Endothelial cell of umbilical vein (primary cell): ENCODE measurements around the gene MOBP. TPM values are rescaled to one million over a fixed set of nuclear protein-coding genes. Genes with fewer than 3 reads are reported as not detected.

Experiments used
- BruUV-seq: library from RNA; stranded (reverse); fragments of 400-500 nt; replicated peaks from 2 replicates; lab custom pipeline; 2021; lab: Mats Ljungman, UMichigan
- CTCF ChIA-PET: fragments of 300-600, 350-600 bp; sonication (Branson Sonifier 250); formaldehyde crosslinking; loops from one replicate; lab custom pipeline; 2021; ENCODE audit warnings: antibody characterized with exemption, inconsistent platforms; lab: Charles Lee
- POLR2A ChIA-PET: fragments of 300-600, 350-600 bp; sonication (Branson Sonifier 250); formaldehyde crosslinking; loops from one replicate; lab custom pipeline; 2021; ENCODE audit warnings: antibody characterized with exemption, inconsistent platforms; lab: Charles Lee
- DNase-seq: peaks from one replicate; pipeline ENCODE4 v3.0.0-alpha.2; 2011; ENCODE audit warnings: low read depth, low spot score
- FAIRE-seq: peaks from 2 replicates; lab custom pipeline; 2011; peaks lifted over from hg19 to GRCh38; lab: Jason Lieb, UNC
- H2AFZ ChIP-seq: 2 replicates; pipeline ENCODE4 v1.6.0; 2012; ENCODE audit warnings: low read depth, low read length, control low read depth, inconsistent platforms
- H3K27ac ChIP-seq: 2 replicates; pipeline ENCODE4 v1.5.1; 2011; ENCODE audit warnings: low read depth, mild to moderate bottlenecking, control low read depth, low read length, moderate library complexity; ENCODE audit not compliant: insufficient read depth
- H3K27me3 ChIP-seq, 2 experiments: 2 replicates each; pipeline versions ENCODE4 v1.6.0 to v1.6.1; 2011; ENCODE audit warnings: low read length in 2 of 2, mixed read lengths in 1 of 2; ENCODE audit not compliant: control insufficient read depth in 2 of 2, insufficient read depth in 2 of 2
- H3K36me3 ChIP-seq, 2 experiments: 2 replicates in 1 of 2; 3 replicates in 1 of 2; pipeline ENCODE4 v1.5.1; 2011; ENCODE audit warnings: low read length in 2 of 2, mild to moderate bottlenecking in 1 of 2, moderate library complexity in 1 of 2; ENCODE audit not compliant: control insufficient read depth in 2 of 2, insufficient read depth in 2 of 2; ENCODE audit errors: extremely low read depth in 1 of 2
- H3K4me1 ChIP-seq: 3 replicates; pipeline ENCODE4 v1.5.1; 2011; ENCODE audit warnings: mild to moderate bottlenecking, low read length; ENCODE audit not compliant: control insufficient read depth, insufficient read depth; ENCODE audit errors: extremely low read depth
- H3K4me2 ChIP-seq: 2 replicates; pipeline ENCODE4 v1.6.1; 2011; ENCODE audit warnings: low read length, control low read depth, mixed read lengths; ENCODE audit not compliant: insufficient read depth
- H3K4me3 ChIP-seq, 3 experiments: fragments of 200-600 bp in 1 of 3; sonication (generic), shearing (Covaris generic) in 1 of 3; replicated peaks in 1 of 3; 2 replicates each; pipeline ENCODE4 v1.5.1; 2011 to 2016; ENCODE audit warnings: control low read depth in 3 of 3, low read length in 3 of 3, mild to moderate bottlenecking in 2 of 3, inconsistent platforms in 1 of 3, low read depth in 1 of 3, moderate library complexity in 1 of 3; ENCODE audit not compliant: insufficient read depth in 1 of 3
- H3K79me2 ChIP-seq: 2 replicates; pipeline ENCODE4 v1.6.0; 2012; ENCODE audit warnings: low read length, inconsistent platforms; ENCODE audit not compliant: control insufficient read depth, insufficient read depth
- H3K9ac ChIP-seq: replicated peaks from 2 replicates; pipeline ENCODE3; 2011; ENCODE audit warnings: low read length, control low read depth; ENCODE audit not compliant: insufficient read depth; ENCODE audit errors: extremely low read depth
- H3K9me1 ChIP-seq: replicated peaks from 3 replicates; pipeline ENCODE4 v1.6.0; 2011; ENCODE audit warnings: mild to moderate bottlenecking, low read length; ENCODE audit not compliant: control insufficient read depth, insufficient read depth; ENCODE audit errors: extremely low read depth
- H3K9me3 ChIP-seq: replicated peaks from 2 replicates; pipeline ENCODE4 v1.5.1; 2012; ENCODE audit warnings: low read length, inconsistent platforms; ENCODE audit not compliant: control insufficient read depth, insufficient read depth
- H4K20me1 ChIP-seq: replicated peaks from 2 replicates; pipeline ENCODE3; 2011; ENCODE audit warnings: mild to moderate bottlenecking, low read length; ENCODE audit not compliant: control insufficient read depth, insufficient read depth; ENCODE audit errors: extremely low read depth
- EZH2 ChIP-seq: IDR thresholded peaks from 2 replicates; pipeline ENCODE4 v1.6.1; 2012; ENCODE audit warnings: borderline replicate concordance, low read depth, mild to moderate bottlenecking, moderate library complexity, low read length, inconsistent platforms; ENCODE audit not compliant: severe bottlenecking
- FOS ChIP-seq: IDR thresholded peaks from 2 replicates; pipeline ENCODE4 v1.6.1; 2011; ENCODE audit warnings: mild to moderate bottlenecking, low read length, moderate library complexity, borderline replicate concordance; ENCODE audit not compliant: insufficient read depth
- GATA2 ChIP-seq: IDR thresholded peaks from 2 replicates; pipeline ENCODE4 v1.7.0; 2011; ENCODE audit warnings: low read depth, mild to moderate bottlenecking, moderate library complexity, mixed read lengths, low read length; ENCODE audit not compliant: insufficient read length, insufficient read depth
- JUN ChIP-seq: IDR thresholded peaks from 2 replicates; pipeline ENCODE4 v1.6.1; 2011; ENCODE audit warnings: borderline replicate concordance, low read depth; ENCODE audit not compliant: insufficient read length, insufficient read depth
- MYC ChIP-seq: IDR thresholded peaks from one replicate; pipeline ENCODE4 v1.6.1; 2011; ENCODE audit warnings: mild to moderate bottlenecking, low read depth, low read length
- POLR2A ChIP-seq: IDR thresholded peaks from 2 replicates; pipeline ENCODE4 v1.6.1; 2012; ENCODE audit warnings: low read depth, mild to moderate bottlenecking, control low read depth, low read length
- POLR2AphosphoS5 ChIP-seq: IDR thresholded peaks from 2 replicates; pipeline ENCODE4 v1.6.1; 2012; ENCODE audit warnings: low read depth, mild to moderate bottlenecking, control low read depth, low read length, moderate library complexity; ENCODE audit not compliant: insufficient read depth
- dilution Hi-C: fragments of 300-500 bp; cut with MboI; formaldehyde crosslinking; loops from one replicate; pipeline ENCODE4 v1.15.0; 2019; ENCODE audit warnings: low sequenced_read_pairs; ENCODE audit not compliant: extremely low pct_ligation_motif_present
- intact Hi-C: fragments of 100-400 bp; cut with micrococcal nuclease; formaldehyde crosslinking; loops from one replicate; pipeline ENCODE4 v1.10.0; 2022
- polyA plus RNA-seq, 4 experiments: library from polyadenylated mRNA; depleted of rRNA in 3 of 4; stranded (reverse) in 3 of 4; unstranded in 1 of 4; fragments of >200 nt; gene quantifications; 2 replicates each; pipeline versions ENCODE4 v1.2.1 to v1.2.3, GENCODE V29; 2011 to 2012; ENCODE audit warnings: missing spikeins in 1 of 4
- total RNA-seq: library from RNA; stranded (reverse); gene quantifications from 2 replicates; pipeline ENCODE4 v1.2.3, GENCODE V29; 2021
- TF ChIP-seq, protein P1 (sequence below), 2 donors: IDR thresholded peaks; 1 replicate in 1 of 2; 2 replicates in 1 of 2; pipeline ENCODE4 v1.5.1; 2011; ENCODE audit warnings: low read length in 2 of 2, mild to moderate bottlenecking in 2 of 2, moderate library complexity in 2 of 2, control low read depth in 1 of 2, inconsistent platforms in 1 of 2, low read depth in 1 of 2; ENCODE audit not compliant: insufficient read depth in 1 of 2; ENCODE audit errors: extremely low read depth in 1 of 2
- TF ChIP-seq, protein P2 (sequence below): IDR thresholded peaks from 2 replicates; pipeline ENCODE4 v1.6.1; 2011; ENCODE audit not compliant: insufficient read depth, insufficient read length

Gene MOBP
- total and polyA plus RNA-seq, 2 donors (not counting 3 experiments of a cell fraction or from before 2014, with no cell fraction given) = 2.0 to 2.3 TPM

DNA sequence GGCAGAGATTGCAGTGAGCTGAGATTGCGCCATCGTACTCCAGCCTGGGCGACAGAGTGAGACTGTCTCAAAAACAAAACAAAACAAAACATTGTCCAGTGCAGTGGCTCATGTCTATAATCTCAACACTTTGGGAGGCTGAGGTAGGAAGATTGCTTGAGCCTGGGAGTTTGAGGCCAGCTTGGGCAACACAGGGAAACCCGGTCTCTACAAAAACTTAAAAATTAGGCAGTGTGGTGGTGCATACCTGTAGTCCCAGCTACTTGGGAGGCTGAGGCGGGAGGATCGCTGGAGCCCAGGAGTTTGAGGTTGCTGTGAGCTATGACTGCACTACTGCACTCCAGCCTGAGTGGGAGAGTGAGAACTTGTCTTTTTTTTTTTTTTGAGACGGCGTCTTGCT, 27.2 kb upstream of the MOBP start:
- dilution Hi-C loops (no loop called here), intact Hi-C loops (no loop called here)
- no peak overlapping the region for H3K9ac ChIP-seq
- no peaks in the 10 kb centered on the region for H3K79me2 ChIP-seq
- no peak overlapping the region for H2AFZ ChIP-seq
- no peaks in the 10 kb centered on the region for H3K4me1 ChIP-seq
- TF ChIP-seq MYC (no peak), EZH2 (no peak), GATA2 (no peak), POLR2A (no peak), POLR2AphosphoS5 (no peak), FOS (no peak), JUN (no peak)
- TF ChIP-seq, protein P1, sequence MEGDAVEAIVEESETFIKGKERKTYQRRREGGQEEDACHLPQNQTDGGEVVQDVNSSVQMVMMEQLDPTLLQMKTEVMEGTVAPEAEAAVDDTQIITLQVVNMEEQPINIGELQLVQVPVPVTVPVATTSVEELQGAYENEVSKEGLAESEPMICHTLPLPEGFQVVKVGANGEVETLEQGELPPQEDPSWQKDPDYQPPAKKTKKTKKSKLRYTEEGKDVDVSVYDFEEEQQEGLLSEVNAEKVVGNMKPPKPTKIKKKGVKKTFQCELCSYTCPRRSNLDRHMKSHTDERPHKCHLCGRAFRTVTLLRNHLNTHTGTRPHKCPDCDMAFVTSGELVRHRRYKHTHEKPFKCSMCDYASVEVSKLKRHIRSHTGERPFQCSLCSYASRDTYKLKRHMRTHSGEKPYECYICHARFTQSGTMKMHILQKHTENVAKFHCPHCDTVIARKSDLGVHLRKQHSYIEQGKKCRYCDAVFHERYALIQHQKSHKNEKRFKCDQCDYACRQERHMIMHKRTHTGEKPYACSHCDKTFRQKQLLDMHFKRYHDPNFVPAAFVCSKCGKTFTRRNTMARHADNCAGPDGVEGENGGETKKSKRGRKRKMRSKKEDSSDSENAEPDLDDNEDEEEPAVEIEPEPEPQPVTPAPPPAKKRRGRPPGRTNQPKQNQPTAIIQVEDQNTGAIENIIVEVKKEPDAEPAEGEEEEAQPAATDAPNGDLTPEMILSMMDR (IDR thresholded peaks at IDR 0.05; ENCODE audit: extremely low read depth in 1 of 2, insufficient read depth in 1 of 2, low read depth in 1 of 2, low read length in 2 of 2) = no peak
- TF ChIP-seq, protein P2, sequence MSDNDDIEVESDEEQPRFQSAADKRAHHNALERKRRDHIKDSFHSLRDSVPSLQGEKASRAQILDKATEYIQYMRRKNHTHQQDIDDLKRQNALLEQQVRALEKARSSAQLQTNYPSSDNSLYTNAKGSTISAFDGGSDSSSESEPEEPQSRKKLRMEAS = no peak
- H3K4me3 ChIP-seq = no peak overlapping the region
- peaks cover 0 to 2% of the 10 kb centered on the region in 2 experiments for H3K27me3 ChIP-seq
- no peaks in the 10 kb centered on the region for H3K9me1 ChIP-seq
- CTCF ChIA-PET = interaction anchor here (1.1 to 2.3 kb wide), 4 partner anchors 18 to 59 kb away, joined by 3 to 10 read pairs (median 4); no protein-coding TSS in a partner anchor
- POLR2A ChIA-PET = no interaction called here
- no peak for DNase-seq
- no peak for FAIRE-seq
- BruUV-seq = no TSS peak
- no peaks in the 10 kb centered on the region for H4K20me1 ChIP-seq
- no peaks in the 10 kb centered on the region for H3K9me3 ChIP-seq
- no peaks in the 10 kb centered on the region for H3K36me3 ChIP-seq
- H3K27ac ChIP-seq = no peak overlapping the region
- H3K4me2 ChIP-seq = no peak overlapping the region
